ENCODE measurements around the gene ZIC5.

ZIC5 gene

GRCh38 chr13:99995589-99996380 lies 24.2 kb upstream of the ZIC5 start:
- H3K4me3 ChIP-seq (replicated peaks; ENCODE audit: low read depth, low read length), result no peak overlapping the region
- peak; percentile 21 for DNase-seq (ENCODE audit: low read depth)
- TF ChIP-seq CTCF (IDR thresholded peaks at IDR 0.05; ENCODE audit: low read length, missing control alignments), result no peak

- DNase-seq (ENCODE audit: low read depth), result no peak
- no peak overlapping the region for H3K4me3 ChIP-seq (replicated peaks; ENCODE audit: low read depth, low read length)
- no peak for TF ChIP-seq CTCF (IDR thresholded peaks at IDR 0.05; ENCODE audit: low read length, missing control alignments)
These were observed 23.6 kb upstream of the ZIC5 start for GRCh38 chr13:99995104-99995588.

- DNase-seq (ENCODE audit: low read depth), result no peak
- no peak for TF ChIP-seq CTCF (IDR thresholded peaks at IDR 0.05; ENCODE audit: low read length, missing control alignments)
- H3K4me3 ChIP-seq (replicated peaks; ENCODE audit: low read depth, low read length), result no peak overlapping the region
These were observed 23.1 kb upstream of the ZIC5 start for GRCh38 chr13:99994638-99995020.

- TF ChIP-seq CTCF (IDR thresholded peaks at IDR 0.05; ENCODE audit: low read length, missing control alignments), result no peak
- DNase-seq (ENCODE audit: low read depth), result no peak
- H3K4me3 ChIP-seq (replicated peaks; ENCODE audit: low read depth, low read length), result no peak overlapping the region
These were observed 22.4 kb upstream of the ZIC5 start for GRCh38 chr13:99993660-99994637.

GRCh38 chr13:99992949-99993351 lies 21.4 kb upstream of the ZIC5 start:
- no peak for TF ChIP-seq CTCF (IDR thresholded peaks at IDR 0.05; ENCODE audit: low read length, missing control alignments)
- DNase-seq (ENCODE audit: low read depth), result no peak
- H3K4me3 ChIP-seq (replicated peaks; ENCODE audit: low read depth, low read length), result no peak overlapping the region

GRCh38 chr13:99991828-99992775 lies 20.5 kb upstream of the ZIC5 start:
- TF ChIP-seq CTCF (IDR thresholded peaks at IDR 0.05; ENCODE audit: low read length, missing control alignments), result no peak
- no peak overlapping the region for H3K4me3 ChIP-seq (replicated peaks; ENCODE audit: low read depth, low read length)
- no peak for DNase-seq (ENCODE audit: low read depth)

Data from fibroblast of pulmonary artery (primary cell).